Spinal cord (tissue), 10 donors: Measurements from ENCODE around the gene GH2. TPM values are rescaled to one million over a fixed set of nuclear protein-coding genes. Genes with fewer than 3 reads are reported as not detected.
A peak's percentile ranks its signal among the peaks of the same experiment; 100 is the strongest.
"Not testable (repeated sequence)": the region's sequence is repeated elsewhere in the genome, so short reads cannot be mapped to it uniquely, and the experiment has no call there.

ENCODE experiments used
- DNase-seq, 6 donors: peaks; one replicate each; pipeline versions ENCODE4 v3.0.0 to v3.0.0-alpha.2; 2013 to 2015; ENCODE audit warnings: low spot score in 6 of 6, low read depth in 4 of 6
- H3K27ac ChIP-seq: one replicate; pipeline ENCODE4 v1.5.1; 2013; ENCODE audit warnings: low read depth, low read length, control low read depth
- H3K27me3 ChIP-seq: one replicate; pipeline ENCODE4 v1.6.1; 2013; ENCODE audit warnings: low read length; ENCODE audit not compliant: control insufficient read depth, insufficient read depth
- H3K36me3 ChIP-seq: one replicate; pipeline ENCODE4 v1.6.1; 2013; ENCODE audit warnings: low read length; ENCODE audit not compliant: control insufficient read depth, insufficient read depth
- H3K4me1 ChIP-seq: one replicate; pipeline ENCODE4 v1.6.1; 2013; ENCODE audit warnings: low read length; ENCODE audit not compliant: control insufficient read depth, insufficient read depth
- H3K4me3 ChIP-seq: one replicate; pipeline ENCODE4 v1.5.1; 2013; ENCODE audit warnings: low read depth, low read length, control low read depth
- H3K9me3 ChIP-seq: one replicate; pipeline ENCODE4 v1.6.1; 2013; ENCODE audit warnings: low read length; ENCODE audit not compliant: control insufficient read depth, insufficient read depth
- WGBS: methylation state at CpG from one replicate; pipeline ENCODE4 v1.1.5; 2013; ENCODE audit warnings: missing lambda C conversion rate; ENCODE audit not compliant: insufficient coverage; 5-methylcytosine and 5-hydroxymethylcytosine counted together
- polyA plus RNA-seq, 2 donors: library from polyadenylated mRNA; unstranded; fragments of 120-200 nt; gene quantifications; one replicate each; pipeline ENCODE4 v1.2.1, GENCODE V29; 2013; ENCODE audit not compliant: insufficient read length in 2 of 2
- total RNA-seq, 2 donors: library from RNA; depleted of rRNA in 1 of 2; stranded (reverse); fragments of 120-200 nt in 1 of 2; fragments of >200 nt in 1 of 2; gene quantifications; one replicate each; pipeline versions ENCODE4 v1.2.3 to v1.2.4, GENCODE V29; 2013 to 2014
- donor health status: healthy.

GH2 gene
- total and polyA plus RNA-seq, 4 donors = 0.44 TPM; not detected in 3

DNA sequence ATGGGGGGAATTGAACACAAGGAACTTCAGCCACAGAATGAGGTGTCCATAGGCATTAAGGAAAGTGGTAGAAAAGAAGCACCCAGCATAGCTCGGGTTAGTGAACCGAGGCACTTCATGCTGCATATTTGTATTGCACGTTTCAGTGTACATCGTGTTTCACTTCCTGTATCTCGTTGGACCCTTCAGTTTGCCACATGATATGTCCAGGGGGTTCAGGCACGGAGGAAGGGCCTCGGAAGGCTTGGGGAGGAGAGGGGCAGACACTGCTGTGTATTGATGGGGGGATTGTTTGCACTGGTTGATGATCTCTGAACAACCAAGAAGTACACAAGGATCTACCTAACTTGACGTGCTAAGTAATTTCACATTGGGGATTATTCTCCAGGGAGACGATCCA lies 40.7 kb upstream of the GH2 start:
- 86% methylated on average over 4 of the region's 9 CpGs for WGBS
- not testable (repeated sequence) for H3K27me3 ChIP-seq, H3K4me1 ChIP-seq, DNase-seq, H3K9me3 ChIP-seq, H3K4me3 ChIP-seq, H3K27ac ChIP-seq, H3K36me3 ChIP-seq

DNA sequence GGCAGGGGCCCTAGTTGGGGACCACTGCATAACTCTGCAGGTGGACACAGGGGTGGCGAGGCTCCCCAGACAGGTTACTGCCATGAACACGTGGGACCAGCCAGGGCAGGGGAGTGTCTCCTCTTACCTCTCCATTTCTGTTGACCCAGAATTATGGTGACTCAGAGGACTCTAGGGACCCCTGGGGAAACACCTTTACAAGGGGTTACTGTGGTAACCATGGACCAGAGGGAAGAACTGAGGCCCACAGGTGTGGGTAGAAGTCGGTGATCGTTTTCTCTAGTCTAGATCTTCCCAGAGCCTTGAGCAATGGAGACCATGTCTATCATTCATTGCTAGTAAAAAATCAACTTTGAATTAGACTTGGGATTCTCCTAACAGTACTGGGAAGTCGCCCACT lies 39.0 kb upstream of the GH2 start:
- H3K4me3 ChIP-seq, H3K27me3 ChIP-seq, DNase-seq, H3K9me3 ChIP-seq, H3K4me1 ChIP-seq, H3K27ac ChIP-seq, H3K36me3 ChIP-seq: not testable (repeated sequence)
- 83% methylated on average over 3 of the region's 5 CpGs for WGBS

GRCh38 chr17:63920050-63920449 lies 38.3 kb upstream of the GH2 start:
- DNase-seq, H3K4me3 ChIP-seq, H3K27ac ChIP-seq, H3K36me3 ChIP-seq, H3K4me1 ChIP-seq, H3K9me3 ChIP-seq, H3K27me3 ChIP-seq: not testable (repeated sequence)
- 70% methylated on average over 2 of the region's 6 CpGs for WGBS

DNA sequence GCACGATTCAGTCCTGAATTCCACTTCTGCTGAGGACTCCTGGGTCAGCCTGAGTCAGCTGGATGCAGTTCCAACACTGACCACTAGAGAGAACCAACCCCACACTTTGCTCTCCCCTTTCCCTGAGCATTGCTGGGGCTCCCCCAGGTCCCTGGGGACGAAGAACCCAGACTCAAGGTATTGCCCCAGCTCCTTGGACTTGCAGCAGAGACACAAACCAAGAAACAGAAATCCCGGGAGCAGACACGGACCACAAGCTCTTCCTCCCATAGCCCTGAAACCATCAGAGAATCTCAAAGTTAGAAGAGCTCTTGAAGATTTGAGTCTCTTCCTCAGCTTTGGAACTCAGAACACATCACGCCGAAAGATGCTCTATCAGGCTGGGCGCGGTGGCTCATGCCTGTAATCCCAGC lies 37.6 kb upstream of the GH2 start:
- peak in 5 of 6 donors; percentile 11 to 69 (median 19) for DNase-seq
- 62% methylated on average over 8 of the region's 8 CpGs for WGBS
- Histone ChIP-seq H3K27me3 (peaks cover 3% of the 10 kb centered on the region), H3K9me3 (no peaks in the 10 kb centered on the region), H3K4me3 (no peak overlapping the region), H3K36me3 (no peaks in the 10 kb centered on the region), H3K27ac (no peak overlapping the region), H3K4me1 (no peaks in the 10 kb centered on the region)

DNA sequence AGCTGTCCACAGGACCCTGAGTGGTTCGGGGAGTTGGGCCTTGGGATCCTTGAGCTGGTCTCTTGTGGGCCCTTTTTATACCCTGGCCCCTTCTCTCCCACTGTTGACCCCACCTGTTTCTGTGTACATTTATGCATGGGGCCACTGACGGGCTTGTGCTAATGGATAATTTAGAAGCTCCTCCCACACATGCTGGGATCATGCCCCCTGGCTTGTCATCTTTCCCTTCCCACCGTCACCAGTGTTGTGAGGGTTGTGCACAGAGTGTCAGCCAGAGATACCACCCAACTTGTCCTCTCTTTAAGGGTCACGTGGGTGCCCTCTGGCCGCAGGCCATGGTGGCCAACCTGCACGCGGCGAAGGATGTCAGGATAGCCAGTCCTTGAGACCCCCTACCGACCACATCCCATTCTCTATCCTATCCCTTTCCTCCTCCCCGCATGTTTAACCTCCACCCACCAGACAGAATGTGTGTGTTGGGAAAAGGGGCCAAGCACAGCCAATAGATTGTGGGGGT lies 37.1 kb upstream of the GH2 start, which contains the start of gene GH1:
GH1 (minus strand) TSS at position 51 of the 517 bp plus-strand sequence. CDS start 63 bp downstream, outside the sequence.
- H3K9me3 ChIP-seq, H3K27ac ChIP-seq, H3K27me3 ChIP-seq, H3K4me3 ChIP-seq, DNase-seq, H3K4me1 ChIP-seq, H3K36me3 ChIP-seq: not testable (repeated sequence)
- 64% methylated on average over 6 of the region's 10 CpGs for WGBS

GRCh38 chr17:63918305-63918704 lies 36.6 kb upstream of the GH2 start:
- H3K4me1 ChIP-seq = no peaks in the 10 kb centered on the region
- no peaks in the 10 kb centered on the region for H3K36me3 ChIP-seq
- no peaks in the 10 kb centered on the region for H3K9me3 ChIP-seq
- no peak overlapping the region for H3K4me3 ChIP-seq
- no peak for DNase-seq
- H3K27me3 ChIP-seq = peaks cover 3% of the 10 kb centered on the region
- 45% methylated on average over 9 of the region's 10 CpGs for WGBS
- H3K27ac ChIP-seq = no peak overlapping the region

DNA sequence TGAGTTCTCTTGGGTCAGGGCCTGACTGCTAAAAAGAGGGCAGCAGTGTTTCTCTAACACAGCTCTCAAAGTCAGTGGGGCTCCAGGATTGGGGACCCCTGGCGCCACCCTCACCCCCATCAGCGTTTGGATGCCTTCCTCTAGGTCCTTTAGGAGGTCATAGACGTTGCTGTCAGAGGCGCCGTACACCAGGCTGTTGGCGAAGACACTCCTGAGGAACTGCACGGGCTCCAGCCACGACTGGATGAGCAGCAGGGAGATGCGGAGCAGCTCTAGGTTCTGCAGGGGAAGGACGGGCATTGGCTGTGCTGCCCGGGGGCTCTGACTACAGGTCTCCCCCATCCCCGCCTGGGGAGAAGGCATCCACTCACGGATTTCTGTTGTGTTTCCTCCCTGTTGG lies 35.9 kb upstream of the GH2 start:
- Histone ChIP-seq H3K36me3 (no peaks in the 10 kb centered on the region), H3K4me1 (no peaks in the 10 kb centered on the region), H3K4me3 (no peak overlapping the region), H3K9me3 (no peaks in the 10 kb centered on the region), H3K27me3 (peaks cover 3% of the 10 kb centered on the region), H3K27ac (no peak overlapping the region)
- DNase-seq = no peak
- WGBS = 78% methylated on average over 13 of the region's 13 CpGs

GRCh38 chr17:63917206-63917605 lies 35.5 kb upstream of the GH2 start:
- H3K9me3 ChIP-seq, H3K27ac ChIP-seq, H3K36me3 ChIP-seq, H3K4me3 ChIP-seq, H3K4me1 ChIP-seq, DNase-seq, H3K27me3 ChIP-seq: not testable (repeated sequence)
- WGBS = 86% methylated on average over 6 of the region's 11 CpGs

DNA sequence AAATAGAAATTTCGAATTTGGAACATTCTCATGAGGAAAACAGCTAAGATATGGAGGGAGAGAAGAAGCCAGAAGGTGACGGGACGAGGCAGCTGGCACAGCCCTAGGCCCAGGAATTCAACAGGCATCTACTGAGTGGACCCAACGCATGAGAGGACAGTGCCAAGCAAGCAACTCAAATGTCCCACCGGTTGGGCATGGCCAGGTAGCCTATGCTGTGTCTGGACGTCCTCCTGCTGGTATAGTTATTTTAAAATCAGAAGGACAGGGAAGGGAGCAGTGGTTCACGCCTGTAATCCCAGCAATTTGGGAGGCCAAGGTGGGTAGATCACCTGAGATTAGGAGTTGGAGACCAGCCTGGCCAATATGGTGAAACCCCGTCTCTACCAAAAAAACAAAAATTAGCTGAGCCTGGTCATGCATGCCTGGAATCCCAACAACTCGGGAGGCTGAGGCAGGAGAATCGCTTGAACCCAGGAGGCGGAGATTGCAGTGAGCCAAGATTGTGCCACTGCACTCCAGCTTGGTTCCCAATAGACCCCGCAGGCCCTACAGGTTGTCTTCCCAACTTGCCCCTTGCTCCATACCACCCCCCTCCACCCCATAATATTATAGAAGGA lies 34.9 kb upstream of the GH2 start:
- DNase-seq = no peak
- WGBS = 93% methylated on average over 11 of the region's 12 CpGs
- Histone ChIP-seq H3K36me3 (no peaks in the 10 kb centered on the region), H3K27ac (no peak overlapping the region), H3K4me3 (no peak overlapping the region), H3K9me3 (no peaks in the 10 kb centered on the region), H3K27me3 (peaks cover 3% of the 10 kb centered on the region), H3K4me1 (no peaks in the 10 kb centered on the region)

GRCh38 chr17:63915753-63916152 lies 34.0 kb upstream of the GH2 start:
- H3K27me3 ChIP-seq, H3K9me3 ChIP-seq, H3K36me3 ChIP-seq, H3K4me3 ChIP-seq, H3K27ac ChIP-seq, H3K4me1 ChIP-seq, DNase-seq: not testable (repeated sequence)
- WGBS = 84% methylated on average over 9 of the region's 10 CpGs
